GM12891 (cell line): ENCODE results near the gene DDA1.

Source experiments
- DNase-seq: peaks from one replicate; pipeline ENCODE4 v3.0.0; 2011; ENCODE audit warnings: low spot score; ENCODE audit not compliant: insufficient read length
- FAIRE-seq: peaks from 2 replicates; lab custom pipeline; 2011; peaks lifted over from hg19 to GRCh38; lab: Jason Lieb, UNC
- PAX5 ChIP-seq: IDR thresholded peaks from 2 replicates; pipeline ENCODE4 v1.6.1; 2011; ENCODE audit warnings: low read length, moderate library complexity, mild to moderate bottlenecking; ENCODE audit not compliant: insufficient read depth, severe bottlenecking
- POLR2A ChIP-seq: IDR thresholded peaks from 2 replicates; pipeline ENCODE4 v1.6.1; 2011; ENCODE audit warnings: low read depth, low read length, control low read depth
- POLR2AphosphoS5 ChIP-seq: IDR thresholded peaks from 2 replicates; pipeline ENCODE4 v1.6.1; 2011; ENCODE audit warnings: low read depth, low read length, control low read depth
- POU2F2 ChIP-seq: IDR thresholded peaks from 2 replicates; pipeline ENCODE4 v1.6.1; 2011; ENCODE audit warnings: low read depth, mild to moderate bottlenecking, control low read depth, low read length, moderate library complexity
- SPI1 ChIP-seq: IDR thresholded peaks from 2 replicates; pipeline ENCODE4 v1.6.1; 2011; ENCODE audit warnings: low read depth, low read length, control low read depth
- TAF1 ChIP-seq: IDR thresholded peaks from 2 replicates; pipeline ENCODE4 v1.6.1; 2011; ENCODE audit warnings: low read depth, low read length, control low read depth

The DDA1 gene

GRCh38 chr19:17322854-17323253 lies 13.5 kb downstream of the DDA1 start:
- FAIRE-seq (no peak), DNase-seq (no peak)
- TF ChIP-seq PAX5 (no peak), POLR2A (no peak), POLR2AphosphoS5 (no peak), POU2F2 (no peak)

DNA sequence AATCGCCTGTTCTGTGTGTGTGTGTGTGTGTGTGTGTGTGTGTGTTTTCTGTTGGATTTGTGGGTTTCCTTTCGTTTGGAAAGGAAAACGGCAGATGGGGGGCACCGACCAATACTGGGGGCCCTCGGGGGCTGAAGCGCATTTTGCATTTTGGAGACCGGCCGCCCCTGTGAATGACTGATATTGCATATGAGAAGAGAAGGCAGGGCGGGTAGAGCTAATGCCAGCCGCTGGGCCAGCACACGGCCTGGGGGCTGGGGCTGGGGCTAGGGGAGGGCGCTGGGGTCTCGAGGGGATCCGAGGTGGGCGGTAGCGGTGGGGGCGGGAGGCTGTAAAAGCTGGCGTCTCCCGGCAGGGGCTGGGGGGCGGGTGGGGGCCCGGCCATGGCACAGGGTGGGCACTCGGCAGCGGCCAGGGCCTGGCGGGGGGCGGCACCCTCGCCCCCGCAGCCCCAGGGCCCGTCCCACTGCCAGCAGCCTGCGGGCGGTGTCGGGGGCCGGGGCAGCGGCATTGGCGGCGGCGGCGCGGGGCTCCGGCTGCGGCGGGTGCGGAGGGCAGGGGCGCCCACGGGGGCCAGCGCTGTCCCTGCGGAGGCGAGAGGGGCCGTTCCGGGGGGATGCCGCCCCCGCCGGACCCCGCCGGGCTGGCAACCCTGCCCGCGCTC lies 14.1 kb downstream of the DDA1 start:
- FAIRE-seq = no peak
- no peak for TF ChIP-seq POU2F2
- no peak for TF ChIP-seq POLR2A
- TF ChIP-seq TAF1 = no peak
- no peak for TF ChIP-seq POLR2AphosphoS5
- no peak for TF ChIP-seq SPI1
- no peak for TF ChIP-seq PAX5
- DNase-seq = no peak

GRCh38 chr19:17323964-17324332 lies 14.6 kb downstream of the DDA1 start:
- no peak for TF ChIP-seq POU2F2
- TF ChIP-seq SPI1 = peak; percentile 50
- FAIRE-seq = no peak
- no peak for DNase-seq

DNA sequence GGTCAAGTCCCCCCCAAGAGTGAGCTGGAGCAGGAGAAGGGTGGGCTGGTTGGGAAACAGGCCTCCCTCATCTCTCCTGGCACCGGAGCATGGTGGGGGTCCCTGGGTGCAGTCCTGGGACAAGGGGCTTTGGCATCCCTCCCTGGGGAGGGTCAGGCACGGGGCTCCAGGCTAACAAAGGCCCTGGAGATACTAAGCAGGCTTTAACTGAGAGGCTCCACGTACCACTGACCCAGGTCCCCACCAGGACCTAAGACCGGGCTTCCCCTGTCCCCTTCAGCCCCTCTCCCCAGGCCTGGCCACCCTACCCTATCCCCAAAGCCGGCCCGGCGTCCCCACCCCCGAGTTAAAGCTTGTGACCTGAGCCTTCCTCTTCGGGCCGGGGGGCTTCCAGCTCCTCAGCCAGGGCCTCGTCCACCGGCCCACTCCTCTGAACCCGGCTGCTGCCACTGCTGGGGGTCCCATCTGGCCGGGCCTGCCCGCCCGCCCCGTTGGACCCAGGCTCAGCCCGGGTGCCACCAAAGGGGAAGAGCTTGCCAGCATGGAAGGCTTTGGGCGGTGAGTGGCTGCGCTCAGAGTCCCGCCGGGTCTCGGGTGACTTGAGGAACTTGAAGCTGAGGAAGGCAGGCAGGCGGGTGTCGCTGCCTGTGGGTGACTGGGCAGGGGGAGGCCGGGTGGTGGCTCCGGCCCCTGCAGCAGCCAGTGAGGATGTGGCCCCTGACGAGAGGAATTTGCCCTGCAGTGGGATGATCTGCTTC lies 15.2 kb downstream of the DDA1 start:
- no peak for FAIRE-seq
- DNase-seq = no peak

GRCh38 chr19:17325133-17325532 lies 15.8 kb downstream of the DDA1 start:
- FAIRE-seq (no peak), DNase-seq (no peak)
- TF ChIP-seq POU2F2 = no peak
- TF ChIP-seq PAX5 = no peak
- TF ChIP-seq SPI1 = no peak
- TF ChIP-seq TAF1 = no peak
- no peak for TF ChIP-seq POLR2AphosphoS5
- TF ChIP-seq POLR2A = no peak

More for the DNA sequence above, 15.2 kb downstream of the DDA1 start:
- no peak for TF ChIP-seq TAF1
- TF ChIP-seq POLR2AphosphoS5 = no peak
- TF ChIP-seq PAX5 = no peak
- TF ChIP-seq SPI1 = no peak
- TF ChIP-seq POLR2A = no peak
- no peak for TF ChIP-seq POU2F2

- FAIRE-seq (no peak), DNase-seq (no peak)
- no peak for TF ChIP-seq PAX5
- TF ChIP-seq POLR2A = no peak
- no peak for TF ChIP-seq POU2F2
- no peak for TF ChIP-seq POLR2AphosphoS5
- no peak for TF ChIP-seq TAF1
- no peak for TF ChIP-seq SPI1
Observed at GRCh38 chr19:17325881-17326594, 16.7 kb downstream of the DDA1 start.

GRCh38 chr19:17326595-17326966 lies 17.2 kb downstream of the DDA1 start:
- FAIRE-seq (no peak), DNase-seq (no peak)
- TF ChIP-seq POLR2AphosphoS5 (no peak), POU2F2 (no peak), POLR2A (no peak), TAF1 (no peak), PAX5 (no peak), SPI1 (no peak)

DNA sequence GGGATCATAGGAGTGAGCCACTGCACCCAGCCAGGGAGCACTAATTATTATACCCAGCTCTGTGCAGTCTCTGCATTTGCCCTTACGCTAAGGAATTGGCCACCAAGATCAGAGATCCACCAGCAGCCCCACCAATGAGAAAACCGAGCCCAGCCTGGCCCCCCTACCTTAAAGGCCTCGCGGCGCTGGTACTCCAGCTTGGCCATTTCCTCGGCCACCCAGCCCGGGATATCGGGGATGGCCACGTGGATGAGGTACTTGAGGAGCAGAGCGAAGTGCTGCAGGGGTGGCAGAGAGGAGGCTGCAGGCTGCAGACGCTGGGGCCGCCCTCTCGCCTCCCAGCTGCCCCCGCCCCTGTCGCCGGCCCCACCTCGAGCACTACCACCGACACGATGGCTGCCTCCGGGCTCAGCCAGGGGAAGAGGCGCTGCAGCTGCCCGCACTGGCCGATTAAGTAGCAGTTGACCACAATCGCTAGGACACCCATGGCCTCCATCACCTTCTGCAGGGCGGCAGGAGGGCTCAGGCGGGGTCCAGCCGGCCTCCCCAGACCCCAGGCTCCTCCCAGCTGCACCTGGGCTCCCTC lies 17.8 kb downstream of the DDA1 start:
- DNase-seq (no peak), FAIRE-seq (no peak)
- no peak for TF ChIP-seq TAF1
- TF ChIP-seq POLR2AphosphoS5 = no peak
- no peak for TF ChIP-seq SPI1
- TF ChIP-seq POU2F2 = no peak
- TF ChIP-seq PAX5 = no peak
- no peak for TF ChIP-seq POLR2A

DNA sequence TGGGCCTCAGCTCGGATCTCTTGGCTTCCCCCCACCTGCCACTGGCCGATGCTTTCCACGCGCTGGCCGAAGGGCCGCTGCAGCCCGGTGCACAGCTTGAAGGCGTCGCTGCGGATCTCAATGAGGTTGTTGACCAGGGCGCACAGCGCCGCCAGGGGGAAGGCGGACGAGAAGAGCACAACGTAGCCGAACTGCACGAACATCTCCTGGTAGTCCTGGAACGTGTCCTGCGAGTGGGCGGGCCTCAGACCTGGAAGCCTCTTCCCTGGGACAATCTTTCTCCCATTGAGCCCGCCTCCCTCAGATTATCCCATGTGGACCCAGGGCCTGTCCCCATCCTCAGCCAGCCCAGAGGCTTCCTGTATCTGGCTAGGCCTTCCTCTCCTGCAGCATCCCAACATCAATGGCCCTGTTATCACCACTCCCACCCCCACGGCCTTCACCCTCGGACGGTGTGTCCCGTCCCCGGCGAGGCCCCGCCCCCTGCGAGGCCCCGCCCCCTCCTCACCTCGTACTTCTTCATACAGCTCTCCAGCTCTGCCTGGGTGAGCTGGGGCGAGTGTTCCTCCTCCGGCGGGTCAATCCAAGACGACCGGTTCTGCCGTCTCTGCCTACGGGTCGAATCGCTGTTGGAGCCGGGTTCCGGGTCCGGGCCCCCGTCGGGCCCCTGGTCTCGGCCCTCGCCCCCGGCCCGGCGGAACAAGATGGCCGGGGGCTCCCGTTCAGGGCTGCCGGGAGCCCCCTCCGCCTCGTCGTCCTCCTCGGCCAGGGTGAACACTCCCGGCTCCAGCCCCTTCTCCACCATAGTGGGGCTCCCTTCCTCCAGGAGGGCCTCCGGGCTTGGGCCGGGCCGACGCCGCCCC lies 18.5 kb downstream of the DDA1 start:
- DNase-seq (peak; percentile 85), FAIRE-seq (no peak)
- TF ChIP-seq POU2F2 (no peak), PAX5 (no peak), POLR2A (no peak), TAF1 (no peak), SPI1 (no peak), POLR2AphosphoS5 (no peak)
